Activated T-cell treated with anti-CD3 and anti-CD28 coated beads, Interleukin-2, amount 50 U/mL, for 48 hours (primary cell): ENCODE data around the gene NUDT8.
A peak's percentile ranks its signal among the peaks of the same experiment; 100 is the strongest.
"Not testable (repeated sequence)": the region's sequence is repeated elsewhere in the genome, so short reads cannot be mapped to it uniquely, and the experiment has no call there.

Experiments used
- DNase-seq, 2 experiments: peaks; one replicate each; pipeline ENCODE4 v3.0.0-alpha.2; 2020

The NUDT8 gene

GRCh38 chr11:67627441-67627811 lies 2.3 kb downstream of the NUDT8 start:
- no peak for DNase-seq

GRCh38 chr11:67626970-67627369 lies 2.8 kb downstream of the NUDT8 start:
- DNase-seq, result no peak

- not testable (repeated sequence) for DNase-seq
Observed at GRCh38 chr11:67626131-67626833, 3.5 kb downstream of the NUDT8 start.

- DNase-seq, result not testable (repeated sequence)
Observed at GRCh38 chr11:67623795-67624194, 5.9 kb downstream of the NUDT8 start.

DNA sequence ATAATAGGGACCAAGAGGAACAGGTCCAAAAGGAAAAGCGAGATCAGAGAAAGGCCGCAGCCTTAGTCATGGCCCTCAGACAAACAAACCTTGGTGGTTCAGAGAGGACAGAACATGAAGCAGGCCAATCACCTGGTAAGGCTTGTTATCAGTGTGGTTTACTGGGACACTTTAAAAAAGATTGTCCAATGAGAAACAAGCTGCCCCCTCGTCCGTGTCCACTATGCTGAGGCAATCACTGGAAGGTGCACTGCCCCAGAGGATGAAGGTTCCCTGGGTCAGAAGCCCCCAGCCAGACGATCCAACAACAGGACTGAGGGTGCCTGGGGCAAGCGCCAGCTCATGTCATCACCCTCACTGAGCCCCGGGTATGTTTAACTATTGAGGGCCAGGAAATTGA lies 6.8 kb downstream of the NUDT8 start:
- DNase-seq, result not testable (repeated sequence)

DNA sequence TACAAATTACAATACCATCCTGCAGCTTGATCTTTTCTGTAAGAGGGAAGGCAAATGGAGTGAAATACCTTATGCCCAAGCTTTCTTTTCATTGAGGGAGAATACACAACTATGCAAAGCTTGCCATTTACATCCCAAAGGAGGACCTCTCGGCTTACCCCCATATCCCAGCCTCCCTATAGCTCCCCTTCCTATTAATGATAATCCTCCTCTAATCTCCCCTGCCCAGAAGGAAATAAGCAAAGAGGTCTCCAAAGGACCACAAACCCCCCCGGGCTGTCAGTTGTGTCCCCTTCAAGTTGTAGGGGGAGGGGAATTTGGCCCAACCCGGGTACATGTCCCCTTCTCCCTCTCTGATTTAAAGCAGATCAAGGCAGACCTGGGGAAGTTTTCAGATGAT lies 7.8 kb downstream of the NUDT8 start:
- DNase-seq, result not testable (repeated sequence)

DNA sequence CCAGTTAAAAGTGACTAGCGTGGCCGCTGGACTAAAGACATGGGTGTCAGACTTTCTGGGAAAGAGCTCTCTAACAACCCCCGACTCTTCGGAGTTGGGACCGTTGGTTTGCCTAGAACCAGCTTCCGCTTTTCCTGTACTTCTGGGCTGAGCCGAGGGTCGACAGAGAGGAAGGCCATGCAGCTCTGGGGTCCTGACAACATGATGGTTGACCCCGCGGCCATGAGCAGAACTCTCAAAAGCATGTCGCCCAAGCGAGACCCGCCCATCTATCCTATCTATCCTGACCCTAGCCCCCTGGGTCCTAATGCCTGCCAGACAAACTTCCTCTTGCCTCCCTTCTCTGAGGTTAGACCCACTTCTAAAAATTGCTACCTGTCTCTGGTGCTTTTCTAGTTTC lies 9.1 kb downstream of the NUDT8 start:
- DNase-seq, result not testable (repeated sequence)

GRCh38 chr11:67619683-67620618 lies 9.8 kb downstream of the NUDT8 start:
- DNase-seq, result not testable (repeated sequence)

DNA sequence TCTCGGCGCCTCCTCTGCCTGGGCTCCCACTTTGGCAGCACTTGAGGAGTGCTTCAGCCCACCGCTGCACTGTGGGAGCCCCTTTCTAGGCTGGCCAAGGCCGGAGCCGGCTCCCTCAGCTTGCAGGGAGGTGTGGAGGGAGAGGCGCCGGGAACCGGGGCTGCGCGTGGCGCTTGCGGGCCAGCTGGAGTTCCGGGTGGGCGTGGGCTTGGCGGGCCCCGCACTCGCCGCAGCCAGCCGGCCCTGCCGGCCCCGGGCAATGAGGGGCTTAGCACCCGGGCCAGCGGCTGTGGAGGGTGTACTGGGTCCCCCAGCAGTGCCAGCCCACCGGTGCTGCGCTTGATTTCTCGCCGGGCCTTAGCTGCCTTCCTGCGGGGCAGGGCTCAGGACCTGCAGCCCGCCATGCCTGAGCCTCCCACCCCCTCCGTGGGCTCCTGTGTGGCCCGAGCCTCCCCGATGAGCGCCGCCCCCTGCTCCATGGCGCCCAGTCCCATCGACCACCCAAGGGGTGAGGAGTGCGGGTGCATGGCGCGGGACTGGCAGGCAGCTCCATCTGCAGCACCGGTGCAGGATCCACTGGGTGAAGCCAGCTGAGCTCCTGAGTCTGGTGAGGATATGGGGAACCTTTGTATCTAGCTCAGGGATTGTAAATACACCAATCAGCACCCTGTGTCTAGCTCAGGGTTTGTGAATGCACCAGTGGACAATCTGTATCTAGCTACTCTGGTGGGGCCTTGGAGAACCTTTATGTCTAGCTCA lies 10.7 kb downstream of the NUDT8 start:
- DNase-seq, result not testable (repeated sequence)

DNA sequence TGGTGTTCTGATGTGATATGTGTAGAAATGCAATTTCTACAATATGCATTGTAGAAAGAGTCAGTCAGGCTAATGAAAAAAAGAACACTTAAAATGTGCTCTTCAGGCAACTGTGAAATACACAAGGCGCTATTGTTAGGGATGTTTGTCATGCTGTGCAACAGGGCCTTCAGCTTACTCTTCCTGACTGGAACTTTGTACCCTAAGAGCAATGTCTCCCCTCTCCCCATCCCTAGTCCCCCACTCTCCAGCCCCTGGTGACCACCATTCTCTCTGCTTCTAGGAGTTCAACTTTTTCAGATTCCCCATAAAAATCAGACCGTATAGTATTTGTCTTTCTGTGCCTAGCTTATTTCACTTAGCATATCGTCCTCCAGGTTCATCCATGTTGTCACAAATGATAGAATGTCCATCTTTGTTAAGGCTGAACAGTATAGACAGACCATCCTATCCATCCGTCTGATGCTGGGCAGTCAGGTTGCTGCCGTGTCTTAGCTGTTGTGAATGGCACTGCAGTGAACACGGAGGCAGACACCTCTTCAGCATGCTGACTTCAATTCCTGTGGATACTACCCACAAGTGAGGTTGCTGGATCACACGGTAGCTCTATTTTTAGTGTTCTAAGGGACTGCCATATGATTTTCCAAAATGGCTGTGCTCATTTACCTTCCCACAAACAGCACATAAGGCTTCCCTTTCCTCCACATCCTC lies 12.3 kb downstream of the NUDT8 start:
- no peak for DNase-seq

GRCh38 chr11:67616431-67617242 lies 13.1 kb downstream of the NUDT8 start:
- DNase-seq, result no peak

GRCh38 chr11:67615728-67616430 lies 13.9 kb downstream of the NUDT8 start:
- DNase-seq, result no peak

DNA sequence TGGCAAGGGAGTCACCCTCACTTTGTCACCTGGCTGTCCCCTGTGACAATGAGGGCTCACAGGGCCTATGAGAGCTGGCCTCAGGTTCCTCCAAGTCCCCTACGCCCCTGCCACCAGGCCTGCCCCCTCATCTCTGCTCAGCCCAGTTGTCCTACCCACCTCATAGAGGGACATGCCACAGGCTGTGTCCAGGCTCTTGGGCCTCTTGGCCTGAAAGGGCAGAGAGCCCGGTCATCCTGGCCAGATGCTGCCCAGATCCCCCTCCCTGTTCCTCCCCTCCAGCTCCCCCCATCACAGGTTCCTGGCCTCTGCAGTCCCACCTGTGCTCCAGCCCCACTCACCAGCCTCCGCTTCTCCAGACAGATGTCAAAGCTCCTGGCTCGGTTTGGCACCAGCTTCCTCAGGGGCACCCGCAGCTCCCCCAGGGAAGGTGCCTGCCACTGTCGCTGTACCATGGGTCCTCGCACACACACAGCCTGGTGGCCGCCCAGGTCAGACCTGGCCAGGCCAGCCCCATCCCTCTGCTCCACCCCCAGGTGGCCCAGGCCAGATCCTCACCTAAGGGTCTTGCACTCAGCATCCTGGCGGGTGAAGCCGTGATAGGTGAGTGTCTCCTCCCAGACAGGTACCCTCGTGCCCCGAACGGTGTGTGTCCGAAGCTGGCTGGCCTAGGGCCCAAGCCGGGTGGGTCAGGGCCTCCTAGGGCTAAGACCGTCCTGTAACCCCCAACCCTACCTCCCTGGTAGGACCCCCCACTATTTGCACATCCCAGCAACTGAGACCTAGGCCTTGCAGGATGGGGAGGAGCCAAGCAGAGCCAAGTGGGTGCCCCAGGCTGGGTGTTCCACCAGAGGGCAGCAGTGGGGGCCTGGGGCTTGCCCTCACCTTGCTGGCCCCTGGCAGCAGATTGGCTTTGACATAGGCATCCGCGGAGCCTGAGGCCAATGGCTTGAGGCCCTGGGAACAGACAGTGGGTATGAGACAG lies 14.7 kb downstream of the NUDT8 start:
- DNase-seq, result peak; percentile 79 to 81

GRCh38 chr11:67613960-67614715 lies 15.6 kb downstream of the NUDT8 start:
- DNase-seq, result peak; percentile 87 to 89

GRCh38 chr11:67613313-67613959 lies 16.3 kb downstream of the NUDT8 start:
- DNase-seq, result no peak

GRCh38 chr11:67612751-67613150 lies 17.0 kb downstream of the NUDT8 start:
- DNase-seq, result no peak

- DNase-seq, result no peak
Observed at GRCh38 chr11:67611704-67612587, 17.8 kb downstream of the NUDT8 start.
